BE2C (cell line): Measurements from ENCODE around the gene SMIM14.

Source experiments
- DNase-seq: peaks from one replicate; pipeline ENCODE4 v3.0.0-alpha.2; 2020
- H3K27me3 ChIP-seq: fragments of 250-450 bp; sonication (Bioruptor Pico); 2 replicates; pipeline ENCODE4 v1.5.1; 2020; ENCODE audit warnings: mild to moderate bottlenecking
- H3K36me3 ChIP-seq: fragments of 250-450 bp; sonication (Bioruptor Pico); 2 replicates; pipeline ENCODE4 v1.5.1; 2020; ENCODE audit warnings: mild to moderate bottlenecking
- H3K4me1 ChIP-seq: fragments of 250-450 bp; sonication (Bioruptor Pico); 2 replicates; pipeline ENCODE4 v1.5.1; 2020
- H3K4me3 ChIP-seq: 2 replicates; pipeline ENCODE4 v1.5.1; 2011; ENCODE audit warnings: low read depth, low read length
- H3K9me3 ChIP-seq: fragments of 250-450 bp; sonication (Bioruptor Pico); 2 replicates; pipeline ENCODE4 v1.5.1; 2020
- CTCF ChIP-seq: IDR thresholded peaks from 2 replicates; pipeline ENCODE4 v1.5.1; 2012; ENCODE audit warnings: mild to moderate bottlenecking, low read depth, low read length

SMIM14 gene

DNA sequence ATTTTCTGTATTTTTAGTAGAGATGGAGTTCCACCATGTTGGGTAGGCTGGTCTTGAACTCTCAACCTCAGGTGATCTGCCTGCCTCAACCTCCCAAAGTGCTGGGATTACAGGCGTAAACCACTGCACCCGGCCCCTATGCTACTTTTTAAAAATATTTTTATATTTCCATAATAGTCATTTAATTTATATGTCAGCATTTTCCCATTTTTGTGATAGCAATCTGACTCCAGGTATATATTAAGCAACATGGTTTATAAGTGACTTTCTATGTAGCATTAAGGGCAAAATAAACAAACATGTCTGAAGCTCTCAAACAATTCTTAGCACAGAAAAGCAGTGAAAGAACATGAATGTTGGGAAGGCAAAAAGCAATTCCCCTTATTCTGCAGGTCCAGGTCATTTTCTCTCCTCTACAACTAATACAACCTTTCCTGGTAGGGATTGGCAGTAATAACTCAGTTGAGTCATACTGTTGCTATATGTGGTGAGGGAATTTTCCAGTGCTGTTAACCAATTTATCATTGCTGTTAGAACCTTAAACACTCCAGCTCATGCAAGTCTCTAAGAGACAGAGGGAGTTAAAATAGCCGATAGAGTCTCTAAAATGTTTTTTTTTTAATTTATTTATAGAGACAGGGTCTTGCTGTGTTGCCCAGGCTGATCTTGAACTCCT lies 24.0 kb downstream of the SMIM14 start:
- no peaks in the 10 kb centered on the region; the same call in 1 of the 2 replicates for H3K27me3 ChIP-seq
- no peak for DNase-seq
- no peaks in the 10 kb centered on the region for H3K36me3 ChIP-seq
- no peak overlapping the region for H3K4me3 ChIP-seq
- no peaks in the 10 kb centered on the region for H3K4me1 ChIP-seq
- H3K9me3 ChIP-seq: no peaks in the 10 kb centered on the region
- no peak for TF ChIP-seq CTCF

- H3K4me1 ChIP-seq: no peaks in the 10 kb centered on the region
- H3K36me3 ChIP-seq: no peaks in the 10 kb centered on the region
- H3K4me3 ChIP-seq: no peak overlapping the region
These were observed 25.5 kb downstream of the SMIM14 start for GRCh38 chr4:39613093-39613656.

DNA sequence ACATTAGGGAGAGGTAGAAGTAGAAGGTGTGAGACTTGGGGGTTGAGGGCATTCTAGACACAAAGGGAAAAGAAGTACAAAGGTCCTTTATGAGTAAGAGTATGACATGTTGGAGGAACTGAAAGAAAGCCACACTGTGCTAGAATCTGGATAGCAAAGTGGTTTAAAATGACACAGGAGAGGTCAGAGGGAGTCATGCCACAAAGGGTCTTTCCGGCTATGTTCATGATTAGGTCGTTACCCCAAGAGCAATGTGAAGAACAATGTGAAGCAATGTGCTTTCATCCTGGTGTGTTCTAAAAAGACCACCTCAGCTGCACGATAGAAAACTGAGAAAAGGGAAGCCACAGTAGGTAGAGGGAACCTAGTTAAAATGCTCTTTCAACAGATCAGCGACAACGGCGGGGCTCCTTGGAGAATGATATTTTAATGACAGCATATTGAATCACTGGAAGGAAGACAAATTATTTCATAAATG lies 29.2 kb downstream of the SMIM14 start:
- Histone ChIP-seq H3K4me3 (no peak overlapping the region), H3K36me3 (no peaks in the 10 kb centered on the region), H3K27me3 (no peaks in the 10 kb centered on the region; the same call in none of the 2 replicates), H3K9me3 (no peaks in the 10 kb centered on the region), H3K4me1 (no peaks in the 10 kb centered on the region)
- no peak for TF ChIP-seq CTCF
- DNase-seq: no peak

More at GRCh38 chr4:39613093-39613656, 25.5 kb downstream of the SMIM14 start:
- DNase-seq: no peak
- H3K9me3 ChIP-seq: no peaks in the 10 kb centered on the region
- no peak for TF ChIP-seq CTCF
- no peaks in the 10 kb centered on the region; the same call in 1 of the 2 replicates for H3K27me3 ChIP-seq

DNA sequence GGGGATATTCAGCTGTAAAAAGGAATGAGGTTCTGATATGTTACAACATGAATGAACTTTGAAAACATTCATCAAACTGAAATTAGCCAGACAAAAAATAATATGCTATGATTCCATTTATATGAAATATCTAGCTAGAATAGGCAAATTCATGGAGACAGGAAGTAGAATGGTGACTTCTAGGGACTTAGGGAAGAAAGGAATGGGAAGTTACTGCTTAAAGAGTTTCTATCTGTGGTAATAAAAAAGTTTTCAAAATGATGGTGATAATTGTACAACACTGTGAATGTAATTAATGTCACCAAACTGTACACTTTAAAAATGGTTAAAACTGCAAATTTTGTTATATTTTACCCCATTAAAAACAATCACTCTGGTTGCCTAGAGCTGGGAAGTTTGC lies 30.2 kb downstream of the SMIM14 start:
- Histone ChIP-seq H3K27me3 (no peaks in the 10 kb centered on the region; the same call in none of the 2 replicates), H3K9me3 (no peaks in the 10 kb centered on the region), H3K36me3 (no peaks in the 10 kb centered on the region), H3K4me3 (no peak overlapping the region), H3K4me1 (no peaks in the 10 kb centered on the region)
- no peak for DNase-seq
- no peak for TF ChIP-seq CTCF

DNA sequence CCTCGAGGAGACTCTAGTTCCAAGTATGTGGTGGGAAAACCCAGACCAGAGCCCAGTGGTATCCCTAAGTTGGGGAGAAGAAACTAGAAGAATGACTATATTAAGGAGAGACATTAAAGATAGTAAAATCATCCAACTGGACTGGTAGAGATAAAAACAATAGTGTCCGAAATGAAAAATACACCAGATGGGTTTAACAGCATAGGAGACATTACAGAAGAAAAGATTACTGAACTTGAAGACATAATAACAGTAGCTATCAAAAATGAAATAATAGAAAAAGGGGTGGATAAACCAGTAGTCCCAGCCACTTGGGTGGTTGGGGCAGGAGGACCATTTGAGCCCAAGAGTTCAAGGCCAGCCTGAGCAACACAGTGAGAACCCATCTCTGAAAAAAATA lies 31.9 kb downstream of the SMIM14 start:
- TF ChIP-seq CTCF: no peak
- no peak overlapping the region for H3K4me3 ChIP-seq
- no peaks in the 10 kb centered on the region for H3K4me1 ChIP-seq
- no peak for DNase-seq
- H3K9me3 ChIP-seq: no peaks in the 10 kb centered on the region
- no peaks in the 10 kb centered on the region for H3K36me3 ChIP-seq
- no peaks in the 10 kb centered on the region; the same call in 1 of the 2 replicates for H3K27me3 ChIP-seq
